H1 (cell line): Measurements from ENCODE around the gene CLIC1. TPM values are rescaled to one million over a fixed set of nuclear protein-coding genes. Genes with fewer than 3 reads are reported as not detected.

ENCODE experiments used
- SUZ12 ChIP-seq: fragments of 200-600 bp; sonication (generic); IDR thresholded peaks from 2 replicates; pipeline ENCODE4 v1.6.1; 2012; ENCODE audit warnings: mild to moderate bottlenecking, inconsistent platforms, low read length, moderate library complexity, mixed read lengths
- polyA plus RNA-seq, 7 experiments: library from polyadenylated mRNA; depleted of rRNA in 3 of 7; stranded (reverse) in 5 of 7; unstranded in 2 of 7; fragments of >200 nt in 5 of 7; fragments of 200-250 nt in 2 of 7; gene quantifications; 1 replicate in 5 of 7; 2 replicates in 1 of 7; 4 replicates in 1 of 7; pipeline versions ENCODE4 v1.2.1 to v1.2.3, GENCODE V29; 2011 to 2013; ENCODE audit warnings: missing spikeins in 2 of 7, mixed read lengths in 2 of 7
- total RNA-seq: library from RNA; stranded (reverse); fragmentation: NEBNext Ultra II Directional; extraction: Animal tissue kit (Norgen Biotek cat#: 25700); gene quantifications from 2 replicates; pipeline ENCODE4 v1.2.1, GENCODE V29; 2021
- TF ChIP-seq, protein P1 (sequence below): IDR thresholded peaks from 2 replicates; pipeline ENCODE4 v1.6.1; 2011; ENCODE audit warnings: low read length, improper control_type of control experiment

Gene CLIC1
- total and polyA plus RNA-seq, 2 of the 8 experiments (the other 6 are each of a cell fraction or from before 2014, with no cell fraction given): 250 to 277 TPM

DNA sequence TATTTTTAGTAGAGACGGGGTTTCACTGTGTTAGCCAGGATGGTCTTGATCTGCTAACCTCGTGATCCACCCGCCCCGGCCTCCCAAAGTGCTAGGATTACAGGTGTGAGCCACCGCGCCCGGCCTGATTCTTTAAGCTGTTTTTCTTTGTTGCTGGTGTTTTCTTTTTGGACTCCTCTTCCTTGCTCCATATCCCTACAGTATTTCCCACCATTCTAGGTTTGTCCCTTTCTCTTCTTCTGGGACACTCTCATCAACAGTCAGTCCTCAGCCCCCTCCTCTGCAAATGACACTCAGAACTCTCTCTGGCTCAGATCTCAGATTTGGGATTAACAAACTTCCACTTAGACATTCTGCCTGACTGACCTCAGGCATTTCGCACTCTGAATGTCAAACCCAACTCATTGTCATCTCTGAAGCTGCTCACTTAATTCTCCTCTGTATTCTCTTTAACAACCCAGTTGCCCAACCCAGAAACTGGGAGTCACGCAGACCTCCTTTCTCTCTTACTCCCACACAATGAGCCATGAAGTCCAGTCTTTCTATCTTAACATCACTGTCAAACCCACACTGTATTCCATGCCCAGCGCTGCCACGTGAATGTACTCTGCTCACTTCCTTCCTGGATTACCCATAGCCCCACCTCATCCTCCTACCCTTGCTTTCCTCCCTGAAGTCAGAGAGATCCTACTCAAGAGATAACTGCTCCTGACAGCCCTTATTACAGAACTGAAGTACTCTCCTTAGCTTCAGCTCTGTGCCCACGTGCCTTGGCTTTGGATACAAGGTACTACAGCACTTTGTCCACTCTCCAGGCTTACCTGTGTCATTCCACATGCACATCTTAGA, 10.6 kb downstream of the CLIC1 start (continued):
- TF ChIP-seq SUZ12: no peak
- TF ChIP-seq, protein P1, sequence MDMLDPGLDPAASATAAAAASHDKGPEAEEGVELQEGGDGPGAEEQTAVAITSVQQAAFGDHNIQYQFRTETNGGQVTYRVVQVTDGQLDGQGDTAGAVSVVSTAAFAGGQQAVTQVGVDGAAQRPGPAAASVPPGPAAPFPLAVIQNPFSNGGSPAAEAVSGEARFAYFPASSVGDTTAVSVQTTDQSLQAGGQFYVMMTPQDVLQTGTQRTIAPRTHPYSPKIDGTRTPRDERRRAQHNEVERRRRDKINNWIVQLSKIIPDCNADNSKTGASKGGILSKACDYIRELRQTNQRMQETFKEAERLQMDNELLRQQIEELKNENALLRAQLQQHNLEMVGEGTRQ: no peak
